Spleen (tissue), 7 donors: ENCODE results near the gene DNAH17.

Experiments
- POLR2AphosphoS5 ChIP-seq, 3 donors: sonication (generic); formaldehyde crosslinking; IDR thresholded peaks; one replicate each; pipeline ENCODE4 v1.5.1; 2017; ENCODE audit warnings: antibody characterized with exemption in 3 of 3
- TF ChIP-seq, protein P1 (sequence below), 11 experiments: fragments of 200-600 bp in 7 of 11; fragments of 450-650 bp in 4 of 11; sonication (generic) in 4 of 11; IDR thresholded peaks in 8 of 11; conservative IDR thresholded peaks in 3 of 11; 1 replicate in 7 of 11; 2 replicates in 4 of 11; pipeline versions ENCODE4 v1.4.0 to v1.8.0; 2016 to 2021; ENCODE audit warnings: antibody characterized with exemption in 11 of 11, inconsistent platforms in 4 of 11, mild to moderate bottlenecking in 1 of 11
- donor health status: DM: no; HTN: no; CAD: no; lungs with moderate emphysema.
- donor health status: DM: no; HTN: no; CAD: no.
- donor health status: DM: no; HTN: no; CAD: no.

- TF ChIP-seq, protein P1, sequence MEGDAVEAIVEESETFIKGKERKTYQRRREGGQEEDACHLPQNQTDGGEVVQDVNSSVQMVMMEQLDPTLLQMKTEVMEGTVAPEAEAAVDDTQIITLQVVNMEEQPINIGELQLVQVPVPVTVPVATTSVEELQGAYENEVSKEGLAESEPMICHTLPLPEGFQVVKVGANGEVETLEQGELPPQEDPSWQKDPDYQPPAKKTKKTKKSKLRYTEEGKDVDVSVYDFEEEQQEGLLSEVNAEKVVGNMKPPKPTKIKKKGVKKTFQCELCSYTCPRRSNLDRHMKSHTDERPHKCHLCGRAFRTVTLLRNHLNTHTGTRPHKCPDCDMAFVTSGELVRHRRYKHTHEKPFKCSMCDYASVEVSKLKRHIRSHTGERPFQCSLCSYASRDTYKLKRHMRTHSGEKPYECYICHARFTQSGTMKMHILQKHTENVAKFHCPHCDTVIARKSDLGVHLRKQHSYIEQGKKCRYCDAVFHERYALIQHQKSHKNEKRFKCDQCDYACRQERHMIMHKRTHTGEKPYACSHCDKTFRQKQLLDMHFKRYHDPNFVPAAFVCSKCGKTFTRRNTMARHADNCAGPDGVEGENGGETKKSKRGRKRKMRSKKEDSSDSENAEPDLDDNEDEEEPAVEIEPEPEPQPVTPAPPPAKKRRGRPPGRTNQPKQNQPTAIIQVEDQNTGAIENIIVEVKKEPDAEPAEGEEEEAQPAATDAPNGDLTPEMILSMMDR (IDR thresholded peaks at IDR 0.05 in 8 of 11, conservative IDR thresholded peaks at IDR 0.05 in 3 of 11) = no peak
- no peak for TF ChIP-seq POLR2AphosphoS5 (IDR thresholded peaks at IDR 0.05)
Observed at GRCh38 chr17:78496311-78496710, 80.9 kb downstream of the DNAH17 start.
